A204.1 (cell line): ENCODE results near the gene FAM171A1.

Experiments used
- FAIRE-seq: peaks from 2 replicates; lab custom pipeline; 2012; peaks lifted over from hg19 to GRCh38; lab: Jason Lieb, UNC

FAM171A1 gene

DNA sequence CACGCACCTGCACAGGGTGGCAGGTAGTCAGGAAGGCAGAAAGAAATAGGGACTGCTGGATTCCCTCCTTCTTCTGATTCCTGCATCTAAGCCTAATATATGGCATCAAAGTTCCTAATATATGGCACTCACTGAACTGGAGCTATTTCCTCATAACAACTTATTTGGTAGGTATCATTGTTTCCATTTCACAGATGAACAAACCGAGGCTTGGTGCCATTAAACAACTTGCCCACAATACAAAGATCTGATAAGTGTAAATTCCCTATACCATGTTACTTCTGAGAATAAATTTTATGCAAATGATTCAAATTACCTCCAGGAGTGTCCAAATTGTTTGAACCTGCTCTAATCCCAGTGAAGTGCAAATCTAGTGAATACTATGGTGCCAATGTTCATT is 2.1 kb upstream of the FAM171A1 start:
- no peak for FAIRE-seq

DNA sequence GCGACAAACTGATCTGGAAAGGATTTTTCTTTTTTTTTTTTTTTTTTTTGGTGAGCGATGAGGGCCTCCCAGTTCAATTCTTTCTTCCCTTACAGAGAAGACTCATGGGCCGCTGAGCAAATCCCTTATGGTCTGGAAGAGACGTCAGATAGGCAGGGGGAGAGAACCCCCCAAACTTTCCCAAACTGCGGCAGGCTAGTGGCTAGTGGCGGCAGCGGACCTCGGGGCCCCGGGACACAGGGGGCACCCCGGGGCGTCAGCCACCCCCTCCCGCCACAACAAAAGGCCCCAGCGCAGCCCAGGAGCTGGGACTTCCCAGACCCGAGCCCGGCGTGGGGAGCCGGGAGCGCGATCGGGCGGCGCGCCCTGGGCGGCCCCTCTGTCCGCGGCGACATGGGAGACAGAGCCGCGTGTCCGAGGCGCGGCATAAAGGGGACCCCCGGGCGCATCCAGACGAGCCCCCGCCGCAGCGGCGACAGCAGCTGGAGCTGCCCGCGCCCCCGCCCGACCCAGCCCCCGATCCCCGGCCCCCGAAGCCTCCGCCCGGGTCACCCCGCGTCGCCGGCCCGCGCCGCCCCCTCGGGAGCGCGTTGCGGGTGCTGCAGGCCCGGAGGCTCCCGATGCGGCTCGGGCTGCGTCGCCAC is 755 bp downstream of the FAM171A1 start:
- no peak for FAIRE-seq

DNA sequence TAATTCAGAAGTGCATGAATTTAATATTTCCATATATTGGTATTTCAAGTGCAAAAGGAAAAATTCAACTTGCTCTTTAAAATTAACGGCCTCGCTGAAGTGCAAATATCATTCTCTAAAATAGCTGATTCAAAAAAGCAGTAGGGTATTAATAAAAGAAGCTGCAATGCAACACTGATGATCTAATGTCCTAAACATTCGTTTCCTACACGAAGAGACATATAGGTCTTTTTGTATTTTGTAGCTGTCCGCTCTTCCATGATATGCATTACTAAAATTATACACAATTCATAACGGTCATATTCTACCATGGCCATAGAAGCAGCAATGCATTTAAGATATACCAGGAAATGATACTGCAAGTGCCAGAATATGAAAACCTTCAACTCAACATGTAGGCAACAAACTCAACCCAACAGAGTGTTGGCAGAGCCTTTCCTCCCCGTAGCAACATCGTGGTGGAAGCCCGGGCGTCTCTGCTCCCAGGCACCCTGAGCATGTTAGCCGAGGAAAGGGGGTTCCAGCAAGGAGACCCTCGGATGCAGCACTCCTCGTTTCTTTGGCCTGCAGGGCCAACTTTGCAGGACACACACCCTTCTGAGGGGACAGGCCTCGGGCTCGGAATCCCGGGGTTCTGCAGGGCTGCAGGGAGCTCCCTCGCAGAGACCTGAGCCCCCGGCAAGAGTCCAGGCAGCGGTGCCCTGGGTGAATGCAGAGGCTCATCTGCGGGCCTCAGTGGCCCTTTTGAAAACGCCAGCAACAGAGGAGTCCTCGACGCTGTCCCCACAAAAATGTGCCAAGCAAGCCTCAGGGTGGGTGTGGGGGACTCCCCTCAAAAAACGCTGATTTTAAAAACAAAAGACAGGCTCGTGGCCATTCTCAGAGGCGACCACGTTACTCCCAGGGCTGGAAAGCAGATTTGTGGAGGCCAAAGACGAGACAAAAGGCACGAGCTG is 1.6 kb downstream of the FAM171A1 start:
- no peak for FAIRE-seq

DNA sequence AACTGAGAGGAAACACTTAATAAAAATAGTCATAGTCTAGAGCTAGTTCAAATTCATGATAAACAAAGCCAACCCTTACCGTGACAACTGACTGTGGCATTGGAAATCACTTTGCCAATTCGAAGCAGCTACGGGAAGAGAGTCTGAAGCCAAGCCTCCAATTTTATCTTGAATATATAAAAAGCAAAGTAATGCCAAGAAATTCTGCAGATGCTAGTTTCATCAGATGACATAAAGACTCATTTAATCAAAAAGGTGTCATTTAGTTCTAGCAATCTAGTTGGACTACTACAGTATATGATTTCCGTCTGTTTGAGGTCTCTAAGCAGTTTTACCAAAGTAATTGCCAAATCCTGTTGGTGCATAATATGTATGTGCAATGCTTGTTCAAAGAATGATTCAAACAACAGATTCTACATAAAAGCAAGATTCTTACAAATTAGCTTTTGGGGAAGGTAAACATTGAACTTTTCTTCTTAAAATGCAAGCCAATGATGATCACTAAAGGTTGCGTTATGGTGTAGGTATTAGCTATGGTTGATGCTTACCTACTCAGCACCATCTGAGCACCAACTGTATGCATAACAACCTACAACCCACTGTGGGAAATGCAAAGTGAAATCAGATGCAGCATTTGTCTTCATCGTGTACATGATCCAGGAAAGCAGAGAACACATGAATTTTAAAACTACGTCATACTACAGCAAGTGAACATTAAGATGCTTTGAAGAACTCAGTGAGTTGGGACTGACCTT is 2.8 kb downstream of the FAM171A1 start:
- no peak for FAIRE-seq

DNA sequence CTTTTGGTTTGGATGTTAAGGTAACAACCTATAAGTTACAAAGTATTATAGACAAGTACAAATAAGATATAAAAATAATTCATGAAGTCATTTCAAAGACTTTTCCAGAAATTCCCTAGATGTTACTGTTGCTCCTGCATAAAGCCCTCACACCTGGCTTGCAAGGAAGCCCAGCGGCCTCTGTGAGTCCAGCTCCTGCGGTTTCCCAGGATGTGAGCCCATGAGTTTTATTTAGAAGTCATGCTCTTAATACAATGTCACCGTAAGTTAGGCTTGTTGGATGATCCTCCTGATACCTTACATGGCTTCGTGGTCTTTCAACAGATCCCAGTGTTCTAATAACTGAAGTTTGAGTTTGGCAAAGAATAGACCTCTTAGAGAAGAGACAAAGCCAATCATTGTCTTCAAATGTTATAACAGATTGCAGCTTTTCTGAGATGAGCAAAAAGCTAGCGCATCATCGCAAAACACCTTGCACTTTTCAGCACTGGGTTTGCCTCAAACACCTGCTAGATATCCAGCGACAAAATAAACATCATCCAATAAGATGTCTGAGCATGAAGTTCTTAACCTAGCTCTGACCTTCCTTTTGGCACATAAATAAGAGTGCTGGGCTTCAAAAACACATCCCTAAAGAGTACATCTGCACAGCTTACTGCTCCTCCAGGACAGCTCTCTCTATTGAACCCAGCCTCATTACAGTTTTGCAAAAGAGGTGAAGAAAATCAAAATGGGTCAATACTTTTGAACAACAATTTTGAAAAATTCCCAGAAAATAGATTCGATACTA is 3.6 kb downstream of the FAM171A1 start:
- FAIRE-seq: no peak

DNA sequence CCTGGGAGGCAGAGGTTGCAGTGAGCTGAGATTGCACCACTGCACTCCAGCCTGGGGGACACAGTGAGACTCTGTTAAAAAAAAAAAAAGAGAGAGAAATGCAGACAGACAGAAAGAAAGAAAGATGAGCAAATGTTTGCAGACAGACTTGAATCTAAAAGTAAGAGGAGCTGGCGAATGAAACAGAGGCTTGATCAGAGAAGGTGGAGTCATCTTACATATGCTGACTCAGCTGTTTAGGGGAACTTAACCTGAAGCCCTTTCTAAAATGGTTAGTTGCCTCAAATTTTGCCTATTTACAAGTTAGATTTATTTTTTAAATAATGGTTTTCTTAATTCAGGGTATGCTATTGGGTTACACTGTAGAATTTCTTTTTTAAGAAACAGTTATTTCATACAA is 5.4 kb downstream of the FAM171A1 start:
- no peak for FAIRE-seq

DNA sequence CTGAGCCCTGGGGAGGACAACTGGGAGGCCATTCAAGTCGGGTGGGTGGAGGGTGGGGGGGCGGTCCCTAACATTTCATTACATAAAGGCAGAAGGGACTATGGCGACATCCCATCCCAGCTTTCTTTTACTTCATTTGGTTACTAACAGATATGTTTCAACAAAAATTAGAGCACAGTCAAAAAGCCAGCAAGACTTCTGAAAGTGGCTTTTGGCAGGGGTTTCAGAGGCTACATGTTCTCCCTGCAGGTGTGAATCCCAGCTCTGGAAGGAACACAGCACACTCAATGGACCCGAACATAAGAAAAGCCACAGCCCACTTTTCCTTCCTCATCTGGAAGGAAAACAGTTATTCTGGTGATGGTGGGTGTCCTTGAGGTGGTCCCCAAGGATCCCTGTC is 7.1 kb downstream of the FAM171A1 start:
- no peak for FAIRE-seq

DNA sequence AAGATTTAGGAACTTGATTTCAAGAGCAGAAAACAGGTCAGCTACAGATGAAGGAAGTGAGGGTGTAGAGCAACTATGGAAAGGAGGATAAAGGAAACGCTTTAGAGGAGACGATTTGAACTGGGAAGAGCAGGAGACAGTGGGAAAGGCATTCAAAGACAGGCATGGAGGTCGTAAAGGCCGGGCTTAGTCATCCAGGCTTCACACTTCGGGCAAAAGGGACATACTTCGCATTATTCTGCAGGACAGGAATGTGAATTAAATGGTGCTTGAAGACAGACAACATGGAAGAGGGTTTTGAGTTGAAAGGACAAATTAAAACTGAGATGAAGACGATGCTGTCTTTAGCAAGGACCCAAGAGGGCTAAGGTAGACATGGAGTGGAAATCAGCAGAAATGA is 8.1 kb downstream of the FAM171A1 start:
- no peak for FAIRE-seq

DNA sequence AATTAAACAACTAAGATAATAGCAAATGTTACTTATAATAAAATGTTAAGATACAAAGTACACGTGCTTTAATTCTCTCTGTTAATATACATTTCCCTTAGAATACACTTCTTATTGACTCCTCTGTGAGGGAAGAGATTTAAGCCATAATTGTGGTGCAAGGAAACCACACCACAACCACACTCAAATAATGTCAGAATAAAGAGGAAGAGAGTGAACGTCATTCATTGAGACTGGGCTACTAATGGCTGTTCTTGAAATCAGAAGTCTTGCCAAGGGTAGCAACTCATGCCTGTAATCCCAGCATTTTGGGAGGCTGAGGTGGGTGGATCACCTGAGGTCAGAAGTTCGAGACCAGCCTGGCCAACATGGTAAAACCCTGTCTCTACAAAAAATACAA is 10.0 kb downstream of the FAM171A1 start:
- FAIRE-seq: no peak

DNA sequence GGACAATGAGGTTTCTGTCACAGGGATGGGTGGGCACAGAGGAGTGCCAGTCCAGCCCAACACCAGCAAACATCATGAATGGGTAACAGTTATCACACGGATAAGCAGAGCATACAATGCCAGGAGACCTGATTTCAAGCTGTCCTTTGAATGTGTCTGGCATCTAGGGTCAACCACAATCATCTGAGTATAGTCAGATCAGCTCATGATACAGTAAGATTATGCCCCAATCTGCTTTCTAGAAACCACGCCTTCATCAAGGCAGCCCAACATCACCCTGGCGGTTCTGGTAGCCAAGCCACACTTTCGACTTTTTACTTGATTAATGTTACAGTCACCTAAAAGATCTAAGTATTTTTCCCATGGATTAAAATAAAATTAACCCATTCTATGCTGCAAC is 10.5 kb downstream of the FAM171A1 start:
- FAIRE-seq: no peak

DNA sequence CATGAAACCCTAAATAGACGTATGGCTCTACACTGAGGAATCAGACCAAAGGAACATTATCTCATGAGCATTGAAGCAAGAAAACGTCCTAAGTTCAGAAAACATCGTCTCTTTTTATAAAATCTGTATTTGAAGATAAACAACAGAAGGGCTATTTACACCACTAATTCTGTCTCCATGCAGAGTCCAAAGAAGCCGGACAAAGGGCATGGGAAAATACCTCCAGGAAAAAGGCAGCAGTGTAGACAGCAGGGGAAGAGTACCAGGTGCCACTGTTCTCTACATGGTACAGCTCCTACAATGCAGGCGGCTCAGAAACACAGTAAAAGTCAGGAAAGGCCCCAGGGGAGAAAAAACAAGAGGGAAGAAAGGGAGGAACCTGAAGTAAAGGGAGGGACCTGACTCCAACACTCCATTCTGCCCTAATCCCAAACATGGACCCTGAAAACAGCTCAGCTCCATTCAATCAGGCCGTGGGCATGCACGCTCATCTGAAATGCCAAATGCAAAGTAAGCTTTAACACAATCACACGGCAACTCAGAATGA is 17.5 kb downstream of the FAM171A1 start:
- no peak for FAIRE-seq

DNA sequence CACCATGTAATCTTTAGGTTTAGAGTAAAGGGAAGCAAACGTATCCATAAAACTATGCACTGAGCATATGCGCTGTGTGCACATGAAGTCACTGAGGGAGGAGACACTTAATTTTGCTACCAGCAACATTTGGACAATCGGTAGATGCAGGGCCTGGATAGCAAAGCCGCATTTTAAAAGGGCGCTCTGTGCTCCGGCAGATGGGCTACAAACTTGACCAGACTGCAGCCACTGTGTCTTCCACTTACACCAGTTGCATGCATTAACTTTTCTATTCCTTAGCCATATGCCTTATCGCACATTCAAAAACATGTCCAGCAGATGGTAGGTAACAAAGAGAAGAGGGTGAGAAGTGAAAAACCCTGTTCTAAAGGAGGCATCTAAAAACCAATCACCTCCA is 18.3 kb downstream of the FAM171A1 start:
- FAIRE-seq: no peak

DNA sequence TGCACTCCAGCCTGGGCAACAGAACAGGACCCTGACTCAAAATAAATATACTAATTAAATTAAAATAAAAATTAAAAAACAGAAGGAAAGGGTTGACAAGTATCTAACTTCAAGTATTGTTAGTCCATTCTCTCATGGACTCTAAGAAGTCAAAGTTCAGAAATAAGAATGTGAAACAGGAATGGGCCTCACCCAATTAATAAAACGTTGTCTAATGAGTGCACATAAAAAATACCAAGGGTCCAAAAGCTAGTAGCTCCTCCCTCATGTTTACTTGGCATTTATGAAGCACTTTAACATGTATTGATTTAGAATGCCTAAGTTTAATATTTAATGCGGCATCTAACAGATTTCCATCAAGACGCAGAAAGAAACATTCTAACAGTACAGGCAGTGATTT is 18.9 kb downstream of the FAM171A1 start:
- FAIRE-seq: no peak

DNA sequence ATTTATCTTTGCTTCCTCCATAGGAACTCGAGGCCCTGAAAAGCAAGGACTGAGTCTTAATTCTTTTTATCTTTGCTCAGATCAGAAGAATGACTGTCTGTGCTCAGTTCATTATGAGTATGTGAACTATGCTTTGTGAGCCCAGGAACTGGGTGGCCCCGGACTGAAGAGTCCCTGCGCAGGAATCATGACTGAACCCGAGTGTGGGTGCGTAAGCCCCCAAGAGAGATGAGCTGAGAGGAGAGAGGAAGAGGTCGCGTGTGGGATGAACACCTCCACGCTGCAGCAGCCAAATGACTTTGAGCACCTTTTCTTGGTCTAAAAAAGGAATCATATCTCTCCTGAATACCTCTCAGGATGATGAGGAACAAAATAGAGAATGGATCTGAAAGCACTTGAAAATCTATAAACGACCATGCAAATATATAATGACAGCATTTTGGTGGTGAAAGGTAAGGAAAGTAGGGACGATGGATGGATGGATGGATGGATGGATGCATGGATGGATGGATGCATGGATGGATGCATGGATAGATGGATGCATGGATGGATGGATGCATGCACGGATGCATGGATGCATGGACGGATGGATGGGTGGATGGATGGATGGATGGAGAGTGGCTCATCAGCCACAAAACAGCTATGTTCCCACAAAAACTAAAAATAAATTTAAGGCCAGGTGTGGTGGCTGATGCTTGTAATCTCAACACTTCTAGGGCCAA is 19.8 kb downstream of the FAM171A1 start:
- no peak for FAIRE-seq

DNA sequence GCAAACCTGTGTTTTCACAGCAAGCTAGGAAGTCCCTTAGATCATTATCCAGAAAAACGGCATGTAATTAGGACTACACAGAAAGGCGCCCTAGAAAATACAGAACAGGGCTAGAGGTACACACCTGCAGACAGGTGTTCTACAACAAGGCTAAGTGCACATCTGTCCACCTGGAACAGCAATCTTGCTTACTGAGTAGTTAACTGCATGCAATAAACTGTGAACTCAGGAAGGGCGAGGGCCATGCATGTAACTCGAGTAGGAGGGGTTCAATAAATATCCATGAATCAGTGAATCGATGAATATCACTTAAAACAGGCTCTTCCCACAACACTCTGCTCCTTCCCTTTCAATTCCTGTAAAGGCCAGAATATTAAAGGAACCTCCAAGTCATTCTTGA is 22.0 kb downstream of the FAM171A1 start:
- FAIRE-seq: no peak

DNA sequence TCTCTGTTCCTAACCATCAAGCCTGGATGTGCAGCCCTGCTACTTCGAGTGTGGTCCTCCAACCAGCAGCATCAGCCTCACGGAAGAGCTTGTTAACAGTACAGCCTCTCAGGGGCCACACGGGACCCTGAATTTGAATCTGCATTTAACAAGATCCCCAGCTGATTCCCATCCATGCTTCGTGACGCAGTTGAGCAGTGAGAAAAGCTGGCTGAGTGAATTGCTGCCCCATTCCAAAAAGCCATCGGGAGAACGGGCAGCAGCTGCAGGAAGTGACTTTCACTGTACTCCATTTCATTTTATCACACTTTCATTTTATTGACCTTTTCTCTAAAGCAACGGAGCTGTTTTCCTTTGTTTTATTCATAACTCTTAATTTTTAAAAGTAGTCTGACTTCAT is 22.5 kb downstream of the FAM171A1 start:
- no peak for FAIRE-seq

DNA sequence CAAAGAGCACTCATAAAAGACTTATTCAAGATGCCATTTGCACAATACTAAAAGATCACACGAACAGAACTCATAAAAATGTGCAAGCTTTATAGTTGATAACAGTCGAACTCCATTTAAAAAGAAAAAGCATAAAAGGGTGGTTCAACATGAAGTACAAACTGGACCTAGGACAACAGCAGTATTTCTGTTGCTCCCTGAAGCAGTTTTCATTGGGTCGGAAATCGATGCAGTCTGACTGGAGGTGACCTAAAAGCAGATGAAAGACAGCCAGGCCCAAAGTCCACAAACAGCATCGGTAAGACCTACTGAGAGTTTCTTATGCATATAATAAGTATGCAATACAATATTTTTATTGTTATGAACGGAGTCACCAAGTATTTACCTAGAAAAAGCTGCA is 23.9 kb downstream of the FAM171A1 start:
- FAIRE-seq: no peak

DNA sequence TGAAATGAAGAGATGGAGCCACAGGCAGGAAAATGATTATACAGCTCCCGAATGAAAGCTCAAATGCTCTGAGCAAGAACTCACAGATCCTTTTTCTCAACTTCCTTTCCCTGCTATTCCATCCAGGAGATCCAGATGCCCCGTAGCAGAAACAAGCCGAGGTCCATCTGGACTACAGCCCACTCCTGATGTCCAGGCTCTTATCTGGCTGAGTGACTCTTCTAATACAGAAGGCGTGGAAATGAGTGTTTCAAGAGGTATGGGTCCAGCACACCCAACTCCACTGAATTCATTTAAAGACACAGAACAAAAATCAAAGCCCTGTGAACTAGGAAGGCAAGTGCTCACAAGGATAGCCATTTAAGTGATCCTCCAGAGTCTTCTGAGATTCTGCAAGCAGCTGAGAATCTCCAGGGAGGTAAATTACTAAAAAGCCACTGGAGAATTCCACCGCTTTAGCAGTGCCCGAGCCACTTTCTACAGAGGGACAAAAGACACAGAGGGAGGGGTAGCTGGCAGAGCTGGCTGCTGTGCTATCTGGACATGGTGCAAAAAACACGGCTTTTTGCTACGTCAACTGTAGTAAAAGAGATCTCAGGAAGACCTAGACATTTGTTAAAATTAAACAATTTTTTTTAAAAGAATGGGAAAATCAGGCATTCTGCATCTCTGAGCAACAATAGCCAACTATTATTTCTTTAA is 24.5 kb downstream of the FAM171A1 start:
- no peak for FAIRE-seq

DNA sequence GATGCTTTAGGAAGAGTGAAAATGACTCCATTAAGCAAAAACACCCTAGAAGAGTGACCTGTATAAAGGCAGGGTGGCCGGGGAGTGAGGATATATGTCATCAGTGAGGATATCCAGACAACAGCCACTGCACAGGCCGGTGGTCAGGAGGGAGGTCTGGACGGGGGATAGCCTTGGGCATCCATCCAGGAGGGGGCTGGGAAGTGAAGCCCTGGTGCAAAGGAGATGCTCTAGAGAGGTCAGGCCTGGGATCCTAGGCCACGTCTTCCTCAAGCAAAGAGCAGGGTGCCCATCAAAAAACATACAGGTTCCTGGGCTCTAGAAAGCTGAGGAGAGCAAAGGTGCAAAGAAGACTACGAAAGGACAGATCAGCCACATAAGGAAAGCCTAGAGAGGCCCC is 25.6 kb downstream of the FAM171A1 start:
- FAIRE-seq: no peak

DNA sequence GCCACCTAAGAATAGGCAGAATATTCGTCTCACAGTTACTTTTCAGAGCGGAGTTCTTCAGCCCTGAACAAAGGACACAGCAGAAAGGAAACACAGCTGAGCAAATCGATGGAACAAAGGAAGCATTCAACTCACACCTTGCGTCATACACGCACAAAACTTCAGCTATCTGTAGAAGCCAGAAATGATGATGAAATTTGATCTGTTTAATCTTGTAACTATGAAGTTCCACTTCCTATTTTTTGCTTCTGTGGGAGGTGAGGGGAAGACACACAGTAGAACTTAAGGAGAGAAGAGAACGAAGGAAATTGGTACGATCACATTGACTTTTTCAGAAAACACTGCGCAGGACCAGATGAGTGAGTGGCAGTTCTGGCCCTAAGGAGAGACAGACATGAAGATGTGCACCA is 26.2 kb downstream of the FAM171A1 start:
- no peak for FAIRE-seq
